Mammary epithelial cell (primary cell): Measurements from ENCODE around the gene SDR39U1.
A peak's percentile ranks its signal among the peaks of the same experiment; 100 is the strongest.

Experiments
- CTCF ChIP-seq, 2 donors: IDR thresholded peaks in 1 of 2; conservative IDR thresholded peaks in 1 of 2; 2 replicates each; pipeline ENCODE4 v1.5.1; 2011 to 2012; ENCODE audit warnings: inconsistent platforms in 2 of 2, low read length in 2 of 2, mild to moderate bottlenecking in 2 of 2, control low read depth in 1 of 2, low read depth in 1 of 2; ENCODE audit not compliant: insufficient read depth in 1 of 2; ENCODE audit errors: extremely low read depth in 1 of 2
- EZH2 ChIP-seq: IDR thresholded peaks from 2 replicates; pipeline ENCODE4 v1.6.1; 2012; ENCODE audit warnings: low read length, inconsistent platforms, borderline replicate concordance

DNA sequence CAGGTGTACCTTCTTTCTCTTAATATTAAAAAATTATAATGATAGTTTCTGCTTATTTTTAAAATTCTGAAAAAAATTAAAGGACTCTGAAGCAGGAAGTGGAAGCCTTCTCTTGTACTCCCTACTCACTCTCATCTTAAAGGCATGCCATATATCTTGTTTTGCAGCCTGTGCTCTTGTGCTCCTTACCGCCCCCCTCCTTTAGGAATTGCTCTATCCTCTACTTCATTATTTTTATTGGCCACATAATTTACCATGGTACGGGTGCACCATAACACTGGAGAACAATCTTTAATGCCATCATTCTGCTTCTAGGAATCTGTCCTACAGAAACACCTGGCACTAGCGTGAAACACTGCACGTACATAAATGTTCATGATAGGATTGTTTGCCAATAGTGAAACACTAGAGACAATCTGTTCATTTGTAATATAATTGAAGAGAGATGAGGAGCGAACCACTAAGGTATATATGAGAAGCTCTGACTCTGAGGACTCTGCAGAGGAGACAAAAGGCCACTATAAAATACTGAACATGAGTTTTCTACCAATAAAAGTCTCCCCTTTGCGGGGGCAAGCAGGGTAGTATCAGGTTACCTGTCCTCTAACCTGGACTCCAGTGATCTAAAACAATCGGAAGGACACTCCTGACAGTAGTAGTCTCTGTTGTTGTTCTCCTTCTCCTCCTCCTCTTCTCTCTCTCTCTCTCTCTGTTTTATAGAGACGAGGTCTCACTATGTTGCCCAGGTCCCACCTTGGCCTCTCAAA, 50.1 kb downstream of the SDR39U1 start:
- TF ChIP-seq CTCF (conservative IDR thresholded peaks at IDR 0.05 in 1 of 2, IDR thresholded peaks at IDR 0.05 in 1 of 2; ENCODE audit: extremely low read depth in 1 of 2, insufficient read depth in 1 of 2, low read depth in 1 of 2, low read length in 2 of 2), result peak; percentile 28 to 47
- TF ChIP-seq EZH2, result no peak
